Fibroblast of lung (primary cell): ENCODE data around the gene MMP8. TPM values are rescaled to one million over a fixed set of nuclear protein-coding genes. Genes with fewer than 3 reads are reported as not detected.

Source experiments
- DNase-seq, 2 donors: peaks; one replicate each; pipeline versions ENCODE4 v3.0.0 to v3.0.0-alpha.2; 2010; ENCODE audit warnings: low read depth in 2 of 2
- H2AFZ ChIP-seq: 2 replicates; pipeline ENCODE4 v1.5.1; 2012; ENCODE audit warnings: low read length, control low read depth, inconsistent platforms
- H3K27ac ChIP-seq: 2 replicates; pipeline ENCODE4 v1.5.1; 2011; ENCODE audit warnings: low read length, control low read depth; ENCODE audit not compliant: insufficient read depth
- H3K27me3 ChIP-seq: 2 replicates; pipeline ENCODE4 v1.5.1; 2011; ENCODE audit warnings: mild to moderate bottlenecking, low read length; ENCODE audit not compliant: control insufficient read depth, insufficient read depth
- H3K36me3 ChIP-seq: 2 replicates; pipeline ENCODE4 v1.5.1; 2011; ENCODE audit warnings: low read length; ENCODE audit not compliant: control insufficient read depth, insufficient read depth
- H3K4me1 ChIP-seq: 2 replicates; pipeline ENCODE4 v1.5.1; 2011; ENCODE audit warnings: low read length; ENCODE audit not compliant: control insufficient read depth, insufficient read depth; ENCODE audit errors: extremely low read depth
- H3K4me2 ChIP-seq: 2 replicates; pipeline ENCODE4 v1.5.1; 2011; ENCODE audit warnings: low read length, control low read depth; ENCODE audit not compliant: insufficient read depth; ENCODE audit errors: extremely low read depth
- H3K4me3 ChIP-seq, 4 experiments: fragments of 200-600 bp in 1 of 4; sonication (generic) in 1 of 4; replicated peaks in 1 of 4; 2 replicates each; pipeline ENCODE4 v1.5.1; 2011 to 2016; ENCODE audit warnings: low read length in 4 of 4, low read depth in 3 of 4, mild to moderate bottlenecking in 3 of 4, control low read depth in 2 of 4, inconsistent platforms in 1 of 4, mixed read lengths in 1 of 4; ENCODE audit not compliant: insufficient read depth in 1 of 4; ENCODE audit errors: control extremely low read depth in 1 of 4
- H3K79me2 ChIP-seq: 2 replicates; pipeline ENCODE4 v1.5.1; 2012; ENCODE audit warnings: mild to moderate bottlenecking, low read length, inconsistent platforms; ENCODE audit not compliant: control insufficient read depth, insufficient read depth
- H3K9ac ChIP-seq: 2 replicates; pipeline ENCODE4 v1.5.1; 2011; ENCODE audit warnings: mild to moderate bottlenecking, low read length, control low read depth; ENCODE audit not compliant: insufficient read depth
- H3K9me3 ChIP-seq: 2 replicates; pipeline ENCODE4 v1.5.1; 2012; ENCODE audit warnings: low read depth, low read length; ENCODE audit not compliant: control insufficient read depth, insufficient read depth
- H4K20me1 ChIP-seq: 2 replicates; pipeline ENCODE4 v1.5.1; 2011; ENCODE audit warnings: low read length; ENCODE audit not compliant: control insufficient read depth, insufficient read depth; ENCODE audit errors: extremely low read depth
- EZH2 ChIP-seq: IDR thresholded peaks from 2 replicates; pipeline ENCODE4 v1.5.1; 2012; ENCODE audit warnings: low read length, control low read depth, mild to moderate bottlenecking; ENCODE audit errors: missing control alignments
- polyA plus RNA-seq, 2 donors: library from polyadenylated mRNA; depleted of rRNA in 1 of 2; stranded (reverse) in 1 of 2; unstranded in 1 of 2; fragments of >200 nt; gene quantifications; 2 replicates each; pipeline ENCODE4 v1.2.1, GENCODE V29; 2011 to 2012; ENCODE audit warnings: missing spikeins in 1 of 2
- total RNA-seq: library from RNA; depleted of rRNA; stranded (reverse); fragments of >200 nt; gene quantifications from 2 replicates; pipeline ENCODE4 v1.2.1, GENCODE V29; 2014
- TF ChIP-seq, protein P1 (sequence below), 2 donors: IDR thresholded peaks in 1 of 2; conservative IDR thresholded peaks in 1 of 2; 1 replicate in 1 of 2; 2 replicates in 1 of 2; pipeline ENCODE4 v1.5.1; 2011 to 2012; ENCODE audit warnings: low read length in 2 of 2, control low read depth in 1 of 2, inconsistent platforms in 1 of 2, low read depth in 1 of 2, mild to moderate bottlenecking in 1 of 2

MMP8 gene
- total and polyA plus RNA-seq, 2 donors (not counting 1 experiment from before 2014, with no cell fraction given): under 0.01 to 0.07 TPM

DNA sequence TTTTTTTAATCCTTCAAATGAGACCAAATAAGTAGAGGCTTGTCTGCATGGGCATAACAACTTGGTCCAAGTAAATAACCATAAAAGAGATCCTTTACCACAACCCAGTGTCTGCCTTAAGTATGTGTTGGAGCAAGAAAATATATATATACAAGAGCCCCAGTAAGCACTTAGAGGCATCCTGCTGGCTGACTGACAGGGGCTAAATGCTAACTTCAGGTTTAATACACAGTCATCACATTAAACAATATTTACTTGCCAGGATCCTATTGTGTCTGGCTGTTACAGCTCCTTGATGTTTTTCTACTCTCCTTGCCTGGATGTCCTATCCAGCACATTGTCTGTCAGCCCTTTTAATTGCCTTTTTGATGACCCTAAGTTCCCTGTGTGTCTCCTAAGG, 62.1 kb downstream of the MMP8 start:
- no peaks in the 10 kb centered on the region for H3K36me3 ChIP-seq

More for the DNA sequence above, 62.1 kb downstream of the MMP8 start:
- H3K79me2 ChIP-seq: no peaks in the 10 kb centered on the region
- no peaks in the 10 kb centered on the region for H3K27me3 ChIP-seq
- H3K4me2 ChIP-seq: no peak overlapping the region
- no peak for DNase-seq
- no peaks in the 10 kb centered on the region for H3K4me1 ChIP-seq
- no peak overlapping the region for H3K4me3 ChIP-seq
- no peak overlapping the region for H3K27ac ChIP-seq
- no peak overlapping the region for H2AFZ ChIP-seq
- TF ChIP-seq, protein P1, sequence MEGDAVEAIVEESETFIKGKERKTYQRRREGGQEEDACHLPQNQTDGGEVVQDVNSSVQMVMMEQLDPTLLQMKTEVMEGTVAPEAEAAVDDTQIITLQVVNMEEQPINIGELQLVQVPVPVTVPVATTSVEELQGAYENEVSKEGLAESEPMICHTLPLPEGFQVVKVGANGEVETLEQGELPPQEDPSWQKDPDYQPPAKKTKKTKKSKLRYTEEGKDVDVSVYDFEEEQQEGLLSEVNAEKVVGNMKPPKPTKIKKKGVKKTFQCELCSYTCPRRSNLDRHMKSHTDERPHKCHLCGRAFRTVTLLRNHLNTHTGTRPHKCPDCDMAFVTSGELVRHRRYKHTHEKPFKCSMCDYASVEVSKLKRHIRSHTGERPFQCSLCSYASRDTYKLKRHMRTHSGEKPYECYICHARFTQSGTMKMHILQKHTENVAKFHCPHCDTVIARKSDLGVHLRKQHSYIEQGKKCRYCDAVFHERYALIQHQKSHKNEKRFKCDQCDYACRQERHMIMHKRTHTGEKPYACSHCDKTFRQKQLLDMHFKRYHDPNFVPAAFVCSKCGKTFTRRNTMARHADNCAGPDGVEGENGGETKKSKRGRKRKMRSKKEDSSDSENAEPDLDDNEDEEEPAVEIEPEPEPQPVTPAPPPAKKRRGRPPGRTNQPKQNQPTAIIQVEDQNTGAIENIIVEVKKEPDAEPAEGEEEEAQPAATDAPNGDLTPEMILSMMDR (conservative IDR thresholded peaks at IDR 0.05 in 1 of 2, IDR thresholded peaks at IDR 0.05 in 1 of 2; ENCODE audit: low read depth in 1 of 2, low read length in 2 of 2): no peak
- TF ChIP-seq EZH2: no peak
- H3K9ac ChIP-seq: no peak overlapping the region
- no peaks in the 10 kb centered on the region for H3K9me3 ChIP-seq
- H4K20me1 ChIP-seq: no peaks in the 10 kb centered on the region

Other genes with a start within 250 kb of the MMP8 start
- gene MMP7, start 194.2 kb downstream of the MMP8 start, total RNA-seq: 0.17 TPM in 1 of 2 replicates, not detected in the other
- not detected in 2 replicates for gene MMP7, start 194.2 kb downstream of the MMP8 start, polyA plus RNA-seq
- gene MMP20, start 99.6 kb downstream of the MMP8 start, total RNA-seq: not detected in 2 replicates
- not detected in 2 replicates for gene MMP20, start 99.6 kb downstream of the MMP8 start, polyA plus RNA-seq
- gene MMP27, start 19.2 kb downstream of the MMP8 start, total RNA-seq: 0.17 TPM in 1 of 2 replicates, not detected in the other
- 0.08 and 0.14 TPM in 2 replicates for gene MMP27, start 19.2 kb downstream of the MMP8 start, polyA plus RNA-seq
- under 0.01 and 0.66 TPM in 2 replicates for gene MMP10, start 55.7 kb upstream of the MMP8 start, total RNA-seq
- 0.17 and 0.28 TPM in 2 replicates for gene MMP10, start 55.7 kb upstream of the MMP8 start, polyA plus RNA-seq
- 28.5 and 489 TPM in 2 replicates for gene MMP1, start 73.2 kb upstream of the MMP8 start, total RNA-seq
- gene MMP1, start 73.2 kb upstream of the MMP8 start, polyA plus RNA-seq: 40.5 and 415 TPM in 2 replicates
- 1.8 and 47.1 TPM in 2 replicates for gene MMP3, start 118.7 kb upstream of the MMP8 start, total RNA-seq
- 16.0 and 19.1 TPM in 2 replicates for gene MMP3, start 118.7 kb upstream of the MMP8 start, polyA plus RNA-seq
- gene MMP12, start 150.0 kb upstream of the MMP8 start, total RNA-seq: 0.83 TPM in 1 of 2 replicates, not detected in the other
- 0.15 and 0.27 TPM in 2 replicates for gene MMP12, start 150.0 kb upstream of the MMP8 start, polyA plus RNA-seq
- gene MMP13, start 230.8 kb upstream of the MMP8 start, total RNA-seq: not detected in 2 replicates
- gene MMP13, start 230.8 kb upstream of the MMP8 start, polyA plus RNA-seq: not detected in 2 replicates